ENCODE results near the gene CMC2. TPM values are rescaled to one million over a fixed set of nuclear protein-coding genes. Genes with fewer than 3 reads are reported as not detected.

Gene CMC2
- total and polyA plus RNA-seq, 7 donors: 35.2 to 136 (median 54.6) TPM

GRCh38 chr16:80971819-80972218 lies 34.9 kb downstream of the CMC2 start:
- Histone ChIP-seq H3K9me3 (no peaks in the 10 kb centered on the region), H3K36me3 (peaks cover 0 to 40% (median 0%) of the 10 kb centered on the region in 4 donors), H3K27ac (no peak overlapping the region), H3K4me1 (no peaks in the 10 kb centered on the region), H3K27me3 (no peaks in the 10 kb centered on the region), H3K4me3 (no peak overlapping the region)
- no peak for DNase-seq
- TF ChIP-seq POLR2AphosphoS5 (IDR thresholded peaks at IDR 0.05) (no peak), POLR2A (IDR thresholded peaks at IDR 0.05) (no peak), EP300 (IDR thresholded peaks at IDR 0.05) (no peak), CTCF (IDR thresholded peaks at IDR 0.05) (no peak)
- intact Hi-C loops (cut with DNase I): no loop called here
- 60 to 78% methylated on average over 2 of the region's 2 CpGs for WGBS, 2 donors

GRCh38 chr16:80969114-80969484 lies 37.6 kb downstream of the CMC2 start:
- WGBS, 2 donors: 94 to 99% methylated on average over 3 of the region's 3 CpGs
- Histone ChIP-seq H3K4me1 (no peaks in the 10 kb centered on the region), H3K27me3 (no peaks in the 10 kb centered on the region), H3K4me3 (no peak overlapping the region), H3K9me3 (no peaks in the 10 kb centered on the region), H3K36me3 (peaks cover 0 to 21% (median 0%) of the 10 kb centered on the region in 4 donors), H3K27ac (no peak overlapping the region)
- no peak for DNase-seq
- intact Hi-C loops (cut with DNase I): no loop called here
- TF ChIP-seq POLR2A (IDR thresholded peaks at IDR 0.05): no peak

GRCh38 chr16:80968386-80969113 lies 38.1 kb downstream of the CMC2 start:
- no peak for TF ChIP-seq CTCF (IDR thresholded peaks at IDR 0.05)
- TF ChIP-seq POLR2AphosphoS5 (IDR thresholded peaks at IDR 0.05): no peak
- TF ChIP-seq POLR2A (IDR thresholded peaks at IDR 0.05): no peak
- no peak for TF ChIP-seq EP300 (IDR thresholded peaks at IDR 0.05)

GRCh38 chr16:80966617-80967016 lies 40.1 kb downstream of the CMC2 start:
- Histone ChIP-seq H3K4me1 (no peaks in the 10 kb centered on the region), H3K27me3 (no peaks in the 10 kb centered on the region), H3K9me3 (no peaks in the 10 kb centered on the region), H3K36me3 (peaks cover 0 to 13% (median 0%) of the 10 kb centered on the region in 4 donors), H3K27ac (no peak overlapping the region), H3K4me3 (no peak overlapping the region)
- no peak for DNase-seq
- 72 to 91% methylated on average over 4 of the region's 4 CpGs for WGBS, 2 donors
- TF ChIP-seq EP300 (IDR thresholded peaks at IDR 0.05) (no peak), POLR2AphosphoS5 (IDR thresholded peaks at IDR 0.05) (no peak), POLR2A (IDR thresholded peaks at IDR 0.05) (no peak), CTCF (IDR thresholded peaks at IDR 0.05) (no peak)
- intact Hi-C loops (cut with DNase I): no loop called here

More at GRCh38 chr16:80968386-80969113, 38.1 kb downstream of the CMC2 start:
- Histone ChIP-seq H3K4me3 (no peak overlapping the region), H3K27me3 (no peaks in the 10 kb centered on the region), H3K27ac (no peak overlapping the region), H3K36me3 (peaks cover 0 to 21% (median 0%) of the 10 kb centered on the region in 4 donors), H3K4me1 (no peaks in the 10 kb centered on the region), H3K9me3 (no peaks in the 10 kb centered on the region)
- no peak for DNase-seq
- intact Hi-C loops (cut with DNase I): no loop called here
- 76 to 79% methylated on average over 4 of the region's 4 CpGs for WGBS, 2 donors

GRCh38 chr16:80964351-80964750 lies 42.3 kb downstream of the CMC2 start:
- TF ChIP-seq CTCF (IDR thresholded peaks at IDR 0.05): no peak
- no peak for TF ChIP-seq POLR2A (IDR thresholded peaks at IDR 0.05)
- no peak for TF ChIP-seq EP300 (IDR thresholded peaks at IDR 0.05)
- TF ChIP-seq POLR2AphosphoS5 (IDR thresholded peaks at IDR 0.05): no peak
- WGBS, 2 donors: 48 to 57% methylated on average over 2 of the region's 2 CpGs
- no peak for DNase-seq
- intact Hi-C loops (cut with DNase I): no loop called here
- Histone ChIP-seq H3K27me3 (no peaks in the 10 kb centered on the region), H3K4me3 (no peak overlapping the region), H3K4me1 (no peaks in the 10 kb centered on the region), H3K27ac (no peak overlapping the region), H3K9me3 (peaks cover 0 to 5% (median 1%) of the 10 kb centered on the region in 4 donors), H3K36me3 (peaks cover 0 to 2% (median 0%) of the 10 kb centered on the region in 4 donors)

Measured in sigmoid colon (tissue), 7 donors.